ENCODE results near the gene MAP1B.

DNA sequence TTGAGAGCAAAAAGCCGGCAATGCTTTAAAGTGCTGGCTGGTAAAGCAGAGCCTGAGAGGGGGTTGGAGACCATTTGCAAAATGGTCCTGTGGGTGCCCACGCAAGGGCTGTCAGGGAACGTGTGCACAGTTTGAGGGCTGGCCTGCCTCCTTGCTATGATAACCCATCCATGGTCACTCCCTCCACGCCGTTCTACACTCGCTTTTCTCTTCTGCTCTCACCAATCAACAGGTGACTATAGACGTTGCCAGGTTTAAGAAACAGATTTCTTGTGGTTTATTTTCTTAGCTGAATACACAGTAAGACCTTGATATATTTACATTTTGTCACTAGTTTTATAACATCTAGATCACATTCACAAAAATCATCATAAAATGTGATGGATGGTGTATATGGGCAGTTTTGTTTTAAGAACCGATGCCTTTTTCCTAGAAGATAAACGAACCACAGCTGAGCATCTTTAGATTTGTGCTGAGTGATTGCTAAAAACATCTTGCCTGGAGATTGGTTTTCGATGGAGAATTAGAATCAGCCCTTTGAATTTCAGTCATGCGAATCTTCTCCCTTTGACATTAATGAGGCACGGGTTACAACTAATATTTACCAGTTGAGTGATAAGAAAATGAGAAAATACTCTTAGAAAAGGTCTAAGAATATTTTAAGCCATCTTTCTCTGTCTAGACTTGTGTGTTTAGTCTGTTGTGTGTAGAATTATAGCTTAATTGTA lies 13.9 kb downstream of the MAP1B start:
- TF ChIP-seq CTCF (IDR thresholded peaks at IDR 0.05) (no peak), POLR2A (IDR thresholded peaks at IDR 0.05; ENCODE audit: low read length) (no peak), JUN (IDR thresholded peaks at IDR 0.05) (no peak), MYC (IDR thresholded peaks at IDR 0.05; ENCODE audit: borderline replicate concordance, low read length) (no peak), FOSL2 (IDR thresholded peaks at IDR 0.05) (no peak), FOSL2 (CRISPR knock-in tag; IDR thresholded peaks at IDR 0.05) (no peak), ZFP36 (IDR thresholded peaks at IDR 0.05; ENCODE audit: borderline replicate concordance, partially characterized antibody) (no peak), CHD4 (IDR thresholded peaks at IDR 0.05; ENCODE audit: borderline replicate concordance) (no peak), HDAC2 (IDR thresholded peaks at IDR 0.05) (no peak), ESRRA (IDR thresholded peaks at IDR 0.05; ENCODE audit: borderline replicate concordance, low read length) (no peak), SMC3 (IDR thresholded peaks at IDR 0.05) (no peak), MAFK (IDR thresholded peaks at IDR 0.05; ENCODE audit: partially characterized antibody) (no peak)
- TF ChIP-seq, protein P1, sequence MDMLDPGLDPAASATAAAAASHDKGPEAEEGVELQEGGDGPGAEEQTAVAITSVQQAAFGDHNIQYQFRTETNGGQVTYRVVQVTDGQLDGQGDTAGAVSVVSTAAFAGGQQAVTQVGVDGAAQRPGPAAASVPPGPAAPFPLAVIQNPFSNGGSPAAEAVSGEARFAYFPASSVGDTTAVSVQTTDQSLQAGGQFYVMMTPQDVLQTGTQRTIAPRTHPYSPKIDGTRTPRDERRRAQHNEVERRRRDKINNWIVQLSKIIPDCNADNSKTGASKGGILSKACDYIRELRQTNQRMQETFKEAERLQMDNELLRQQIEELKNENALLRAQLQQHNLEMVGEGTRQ (IDR thresholded peaks at IDR 0.05), result no peak
